ENCODE measurements around the gene C6orf89.

C6orf89 gene

GRCh38 chr6:36853325-36853724 lies 32.4 kb upstream of the C6orf89 start:
- no peak for DNase-seq

GRCh38 chr6:36855750-36856149 lies 30.0 kb upstream of the C6orf89 start:
- no peak for DNase-seq

- DNase-seq, result no peak
These were observed 29.5 kb upstream of the C6orf89 start for GRCh38 chr6:36856277-36856676.

- DNase-seq, result no peak
These were observed 28.4 kb upstream of the C6orf89 start for GRCh38 chr6:36857325-36857724.

- no peak for DNase-seq
These were observed 27.3 kb upstream of the C6orf89 start for GRCh38 chr6:36858407-36858981.

GRCh38 chr6:36860126-36860525 lies 25.6 kb upstream of the C6orf89 start:
- DNase-seq, result no peak

GRCh38 chr6:36862164-36862847 lies 23.4 kb upstream of the C6orf89 start:
- no peak for DNase-seq

GRCh38 chr6:36862848-36863382 lies 22.8 kb upstream of the C6orf89 start:
- DNase-seq, result no peak

- no peak for DNase-seq
These were observed 21.8 kb upstream of the C6orf89 start for GRCh38 chr6:36863670-36864540.

GRCh38 chr6:36865835-36866234 lies 19.9 kb upstream of the C6orf89 start:
- no peak for DNase-seq

- no peak for DNase-seq
These were observed 18.1 kb upstream of the C6orf89 start for GRCh38 chr6:36867471-36868224.

GRCh38 chr6:36871686-36872085 lies 14.1 kb upstream of the C6orf89 start:
- DNase-seq, result no peak

GRCh38 chr6:36873115-36873514 lies 12.6 kb upstream of the C6orf89 start:
- no peak for DNase-seq

GRCh38 chr6:36873612-36874442 lies 11.9 kb upstream of the C6orf89 start:
- DNase-seq, result no peak

- DNase-seq, result peak; percentile 81
These were observed 11.1 kb upstream of the C6orf89 start, which contains the start of gene PPIL1 for GRCh38 chr6:36874443-36875249. TSS of gene PPIL1 (minus strand) at chr6:36874803. CDS start at chr6:36874772, 31 bp downstream.

- DNase-seq, result no peak
These were observed 10.5 kb upstream of the C6orf89 start for GRCh38 chr6:36875250-36875633.

GRCh38 chr6:36884610-36885009 lies 1.1 kb upstream of the C6orf89 start:
- DNase-seq, result no peak

- no peak for DNase-seq
These were observed 1.3 kb downstream of the C6orf89 start for GRCh38 chr6:36886950-36887618.

GRCh38 chr6:36888115-36888643 lies 2.4 kb downstream of the C6orf89 start:
- no peak for DNase-seq

All from T-helper 9 cell (primary cell).